TTC549 (cell line): ENCODE measurements around the gene GRIP1.

Source experiments
- FAIRE-seq: peaks from 2 replicates; lab custom pipeline; 2012; peaks lifted over from hg19 to GRCh38; lab: Jason Lieb, UNC

Gene GRIP1

GRCh38 chr12:66453120-66453519, 225.8 kb downstream of the GRIP1 start:
- no peak for FAIRE-seq

GRCh38 chr12:66449531-66449930, 229.3 kb downstream of the GRIP1 start:
- FAIRE-seq: no peak

GRCh38 chr12:66447643-66448042, 231.2 kb downstream of the GRIP1 start:
- no peak for FAIRE-seq

DNA sequence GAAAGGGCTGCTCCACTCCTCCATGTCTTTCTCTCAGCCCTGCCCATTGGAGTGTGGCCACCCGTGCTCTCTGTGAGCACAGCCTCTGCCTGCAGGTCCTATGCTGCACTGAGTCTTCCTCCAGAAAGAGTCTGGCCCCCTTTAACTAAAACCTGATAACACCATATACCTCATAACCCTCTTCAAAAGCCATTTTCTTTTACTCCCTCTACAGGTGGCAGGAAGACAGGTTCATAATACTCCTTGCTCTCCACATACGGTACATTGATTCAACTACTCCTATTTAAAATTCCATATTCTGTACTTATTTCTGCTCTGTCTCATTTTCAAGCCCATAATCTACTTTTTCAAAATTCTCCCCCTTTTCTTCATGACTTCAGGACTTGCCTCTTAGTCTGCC, 232.6 kb downstream of the GRIP1 start:
- no peak for FAIRE-seq

GRCh38 chr12:66441905-66442559, 236.8 kb downstream of the GRIP1 start:
- FAIRE-seq: no peak

- no peak for FAIRE-seq
These were observed 240.3 kb downstream of the GRIP1 start for GRCh38 chr12:66438601-66439000.

- FAIRE-seq: no peak
These were observed 248.8 kb downstream of the GRIP1 start for GRCh38 chr12:66430106-66430505.

DNA sequence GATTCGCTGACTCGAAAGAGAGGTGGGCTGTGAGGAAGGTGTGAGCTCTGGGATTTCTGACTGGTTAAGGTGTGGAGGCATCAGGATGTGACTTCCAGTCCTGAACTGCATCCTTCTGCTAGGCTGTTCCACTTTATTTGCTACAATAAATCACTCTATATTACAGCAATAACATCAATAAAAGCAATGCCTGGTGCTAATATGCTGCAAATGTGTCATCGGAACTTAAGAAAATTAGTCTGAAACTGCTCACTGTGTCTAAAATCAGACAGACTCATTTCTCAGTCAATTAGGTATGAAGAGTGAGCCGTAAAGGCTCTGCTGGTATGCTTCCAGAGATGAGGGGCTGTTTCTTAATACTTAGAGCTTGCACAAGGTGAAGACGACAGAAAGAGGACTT, 250.0 kb downstream of the GRIP1 start:
- no peak for FAIRE-seq

GRCh38 chr12:66428261-66428660, 250.6 kb downstream of the GRIP1 start:
- FAIRE-seq: no peak

DNA sequence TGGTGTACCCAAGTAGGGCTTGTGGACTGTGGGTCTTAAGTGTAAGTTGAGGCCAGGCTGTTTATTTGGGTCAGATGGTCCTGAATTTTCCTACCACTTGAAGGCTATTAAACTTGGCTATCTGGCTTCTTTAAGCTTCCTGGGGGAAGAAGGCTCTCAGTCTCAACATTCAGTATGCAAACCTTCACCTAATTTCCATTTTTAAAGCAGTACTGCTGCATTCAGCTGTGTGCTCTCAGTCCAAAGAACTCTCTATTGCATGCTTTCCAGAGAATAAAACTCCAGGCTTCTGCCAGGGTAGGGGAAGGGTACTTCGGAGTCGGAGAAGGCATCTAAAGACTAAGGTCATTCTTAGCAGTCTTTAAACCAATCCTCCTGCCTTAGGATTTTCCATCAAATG, 252.2 kb downstream of the GRIP1 start:
- FAIRE-seq: no peak

DNA sequence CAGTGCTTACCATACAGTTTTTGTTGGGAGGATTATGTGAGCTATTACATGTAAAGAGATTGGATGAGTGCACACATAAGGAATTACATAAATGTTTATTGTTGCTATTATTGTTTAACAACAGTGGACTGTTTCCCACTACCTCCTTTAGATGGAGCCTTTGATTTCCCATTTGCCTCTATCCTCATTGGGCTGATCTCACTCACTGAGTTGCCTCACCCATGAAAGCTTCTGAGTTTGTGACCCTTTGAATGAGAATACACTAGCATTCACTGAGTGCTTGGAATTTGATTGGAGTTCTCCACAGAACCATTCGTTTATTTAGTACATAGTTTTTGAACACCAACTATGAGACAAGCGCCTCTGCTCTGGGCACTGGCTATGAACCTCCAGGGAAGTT, 255.6 kb downstream of the GRIP1 start:
- no peak for FAIRE-seq

DNA sequence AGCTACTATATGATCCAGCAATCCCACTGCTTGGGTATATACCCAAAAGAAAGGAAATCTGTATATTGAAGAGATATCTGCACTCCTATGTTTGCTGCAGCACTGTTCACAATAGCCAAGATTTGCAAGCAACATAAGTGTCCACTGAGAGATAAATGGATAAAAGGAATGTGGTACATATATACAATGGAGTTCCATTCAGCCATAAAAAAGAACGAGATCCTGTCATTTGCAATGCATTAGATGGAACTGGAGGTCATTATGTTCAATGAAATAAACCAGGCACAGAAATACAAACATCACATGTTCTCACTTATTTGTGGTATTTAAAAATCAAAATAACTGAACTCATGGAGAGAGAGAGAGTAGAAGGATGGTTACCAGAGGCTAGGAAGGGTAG, 260.0 kb downstream of the GRIP1 start:
- FAIRE-seq: no peak

- FAIRE-seq: no peak
These were observed 261.7 kb downstream of the GRIP1 start for GRCh38 chr12:66417217-66417616.

- FAIRE-seq: peak; percentile 81
These were observed 269.5 kb downstream of the GRIP1 start for GRCh38 chr12:66409195-66409871.

- no peak for FAIRE-seq
These were observed 273.5 kb downstream of the GRIP1 start for GRCh38 chr12:66405395-66405794.

- no peak for FAIRE-seq
These were observed 275.1 kb downstream of the GRIP1 start for GRCh38 chr12:66403746-66404145.

DNA sequence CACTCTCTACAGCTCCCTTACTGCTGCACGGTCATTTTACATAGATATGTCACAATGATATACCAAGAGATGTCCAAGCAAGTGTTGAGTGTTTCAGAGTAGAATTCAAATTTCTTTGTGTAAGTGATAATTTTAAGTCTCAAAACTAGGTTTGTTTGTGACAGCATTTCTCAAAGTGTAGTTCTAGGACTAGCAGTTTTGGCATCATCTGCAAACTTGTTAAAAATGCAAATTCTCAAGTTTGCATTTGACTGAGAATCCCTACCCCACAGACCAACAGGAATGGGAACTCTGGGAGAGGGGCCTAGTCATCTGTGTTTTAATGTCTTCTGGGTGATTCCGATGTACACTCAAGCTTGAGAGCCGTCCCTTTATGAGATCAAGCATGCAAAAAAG, 279.0 kb downstream of the GRIP1 start:
- FAIRE-seq: no peak

DNA sequence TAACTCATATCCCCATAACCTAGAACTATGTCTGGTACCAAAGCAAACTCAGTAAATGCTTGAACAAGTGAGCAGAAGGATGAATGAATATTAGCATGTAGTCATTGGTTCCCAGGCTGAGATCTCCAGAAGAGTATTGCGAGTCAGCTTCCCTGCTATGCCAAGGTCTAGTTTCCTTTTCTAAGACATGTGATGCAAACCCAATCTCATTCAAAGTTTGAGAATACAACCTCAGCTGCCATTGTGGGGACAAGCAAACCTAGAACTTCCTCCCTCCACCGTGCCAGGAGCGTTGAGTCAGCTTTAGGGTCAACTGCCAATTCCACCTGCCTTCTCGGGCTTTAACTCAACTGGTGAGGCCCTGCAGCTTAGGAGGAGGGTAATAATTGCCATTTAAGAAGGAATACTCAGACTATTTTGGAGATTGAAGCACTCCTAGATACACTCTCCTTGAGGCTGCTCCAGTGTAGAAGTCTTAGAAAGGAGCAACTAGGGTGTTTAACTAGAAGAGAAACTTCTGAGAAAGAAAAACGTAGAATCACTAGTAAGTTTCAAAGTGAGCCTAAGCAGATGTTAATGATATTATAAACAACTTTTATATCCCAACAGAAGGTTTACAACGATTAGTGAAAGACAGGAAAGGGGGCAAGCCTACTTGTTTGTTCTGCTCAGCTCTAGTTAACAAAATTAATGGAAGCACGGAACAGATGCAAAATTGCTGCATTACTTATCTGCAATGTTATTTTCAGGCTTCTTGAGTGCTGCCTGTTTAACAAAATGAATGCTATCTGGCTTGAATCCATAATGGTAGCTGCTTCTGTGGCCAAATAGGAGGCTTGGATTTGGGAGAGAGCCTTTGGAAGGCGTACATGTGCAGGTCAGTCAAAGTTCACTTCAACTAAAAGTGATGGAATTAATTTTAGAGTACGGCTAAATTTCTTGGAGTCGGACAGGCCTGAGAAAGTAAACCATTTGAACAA, 279.7 kb downstream of the GRIP1 start:
- no peak for FAIRE-seq

GRCh38 chr12:66397574-66398290, 281.1 kb downstream of the GRIP1 start:
- no peak for FAIRE-seq

DNA sequence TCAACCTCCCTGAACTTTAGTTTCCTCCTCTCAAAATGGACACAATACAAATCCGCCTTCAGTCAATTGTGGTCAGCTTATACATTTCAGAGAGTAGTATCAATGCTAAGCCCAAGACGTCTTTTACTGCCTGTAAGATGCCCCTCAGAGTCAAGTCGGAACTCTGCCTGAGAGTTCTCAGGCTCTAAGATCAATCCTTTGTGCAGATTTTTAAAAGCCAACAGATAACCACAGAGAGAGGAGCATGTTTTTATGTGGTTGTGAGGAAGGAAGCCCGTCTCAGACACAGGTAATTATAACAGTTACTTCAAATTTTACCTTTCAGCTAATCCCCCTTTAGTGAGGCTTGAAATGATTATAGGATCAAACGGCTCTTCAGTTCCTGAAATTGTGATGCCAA, 285.0 kb downstream of the GRIP1 start:
- no peak for FAIRE-seq

DNA sequence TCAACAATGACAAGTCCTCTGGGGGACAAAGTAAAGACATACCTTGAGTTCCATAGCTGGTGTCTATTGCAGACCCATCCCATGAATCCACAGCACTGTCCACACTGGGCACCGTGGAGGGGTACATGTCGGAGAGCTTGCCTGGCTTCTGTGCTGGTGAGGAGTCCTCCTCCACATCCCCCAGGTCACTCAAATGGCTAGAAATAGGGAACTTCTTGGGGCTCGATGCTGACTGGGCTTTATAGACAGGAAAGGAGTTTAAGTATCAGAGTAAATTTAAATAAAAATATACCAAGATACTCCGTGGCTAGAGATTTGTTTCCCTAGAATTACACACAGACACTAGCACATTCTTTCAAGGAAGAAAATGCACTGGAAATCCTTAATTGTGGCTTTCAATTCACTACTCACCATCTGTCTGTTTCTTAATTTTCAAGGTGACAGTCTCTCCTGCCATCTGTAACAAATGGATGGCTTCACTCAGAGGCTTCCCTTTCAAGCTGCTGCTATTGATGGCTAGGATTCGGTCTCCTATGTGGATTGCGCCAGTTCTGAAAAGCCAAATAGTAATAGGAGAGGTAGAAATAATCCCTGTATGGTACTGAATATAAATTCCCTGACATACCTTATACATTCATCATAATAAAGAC, 286.5 kb downstream of the GRIP1 start:
- no peak for FAIRE-seq

GRCh38 chr12:66388517-66388916, 290.4 kb downstream of the GRIP1 start:
- no peak for FAIRE-seq
